DOHH2 (cell line): ENCODE data around the gene CRELD2.

Source experiments
- H3F3A ChIP-seq: fragments of 200-600 bp; sonication (generic), shearing (Covaris generic); 2 replicates; pipeline ENCODE4 v1.6.0; 2016; ENCODE audit warnings: antibody characterized with exemption, mild to moderate bottlenecking; ENCODE audit not compliant: control insufficient read depth, insufficient read depth
- H3K27ac ChIP-seq: fragments of 200-600 bp; sonication (generic); 2 replicates; pipeline ENCODE4 v1.5.1; 2014; ENCODE audit warnings: low read depth, mild to moderate bottlenecking, low read length, moderate library complexity
- H3K27me3 ChIP-seq: fragments of 200-600 bp; sonication (generic); 2 replicates; pipeline ENCODE4 v1.6.1; 2014; ENCODE audit warnings: mild to moderate bottlenecking, low read length, mixed read lengths; ENCODE audit not compliant: control insufficient read depth
- H3K36me3 ChIP-seq: fragments of 200-600 bp; sonication (generic); 2 replicates; pipeline ENCODE4 v1.6.1; 2014; ENCODE audit warnings: mild to moderate bottlenecking, low read length, moderate library complexity, mixed read lengths; ENCODE audit not compliant: control insufficient read depth
- H3K4me1 ChIP-seq: fragments of 200-600 bp; sonication (generic); 2 replicates; pipeline ENCODE4 v1.6.1; 2014; ENCODE audit warnings: mild to moderate bottlenecking, low read length, mixed read lengths; ENCODE audit not compliant: control insufficient read depth
- H3K4me2 ChIP-seq: fragments of 200-600 bp; sonication (generic); 2 replicates; pipeline ENCODE4 v1.6.0; 2014; ENCODE audit warnings: mild to moderate bottlenecking, low read length, moderate library complexity
- H3K4me3 ChIP-seq: fragments of 200-600 bp; sonication (generic); 2 replicates; pipeline ENCODE4 v1.5.1; 2014; ENCODE audit warnings: mild to moderate bottlenecking, low read length, mixed read lengths
- H3K79me2 ChIP-seq: fragments of 200-600 bp; sonication (generic); 2 replicates; pipeline ENCODE4 v1.6.1; 2014; ENCODE audit warnings: mild to moderate bottlenecking, low read length, mixed read lengths; ENCODE audit not compliant: control insufficient read depth
- H3K9me2 ChIP-seq: fragments of 200-600 bp; sonication (generic); replicated peaks from 2 replicates; pipeline ENCODE4 v1.6.1; 2014; ENCODE audit warnings: mild to moderate bottlenecking, low read length, mixed read lengths; ENCODE audit not compliant: control insufficient read depth
- H3K9me3 ChIP-seq: fragments of 200-600 bp; sonication (generic); 2 replicates; pipeline ENCODE4 v1.6.1; 2014; ENCODE audit warnings: antibody characterized with exemption, low read length, mixed read lengths; ENCODE audit not compliant: control insufficient read depth, insufficient read depth
- H4K20me1 ChIP-seq: fragments of 200-600 bp; sonication (generic); 2 replicates; pipeline ENCODE4 v1.6.0; 2014; ENCODE audit warnings: low read depth, mild to moderate bottlenecking, antibody characterized with exemption, low read length, moderate library complexity; ENCODE audit not compliant: control insufficient read depth, insufficient read depth
- CTCF ChIP-seq: fragments of 200-600 bp; sonication (generic); IDR thresholded peaks from one replicate; pipeline ENCODE4 v1.5.1; 2014; ENCODE audit warnings: antibody characterized with exemption, mild to moderate bottlenecking, low read depth, low read length; ENCODE audit not compliant: poor library complexity, severe bottlenecking
- EZH2phosphoT487 ChIP-seq: fragments of 200-600 bp; sonication (generic); IDR thresholded peaks from 2 replicates; pipeline ENCODE4 v1.6.1; 2017; ENCODE audit warnings: borderline replicate concordance, mild to moderate bottlenecking, antibody characterized with exemption, low read length, moderate library complexity, mixed read lengths

The CRELD2 gene

GRCh38 chr22:49957826-49958365 lies 39.5 kb downstream of the CRELD2 start:
- H3K4me1 ChIP-seq, result peaks cover 20% of the 10 kb centered on the region
- TF ChIP-seq CTCF, result no peak
- no peak for TF ChIP-seq EZH2phosphoT487

GRCh38 chr22:49958366-49958921 lies 40.0 kb downstream of the CRELD2 start:
- Histone ChIP-seq H3K9me3 (no peaks in the 10 kb centered on the region), H3F3A (peaks cover 6% of the 10 kb centered on the region), H3K4me1 (peaks cover 26% of the 10 kb centered on the region), H3K27me3 (no peaks in the 10 kb centered on the region), H3K27ac (no peak overlapping the region), H3K4me3 (no peak overlapping the region), H4K20me1 (peaks cover 18% of the 10 kb centered on the region), H3K9me2 (no peaks in the 10 kb centered on the region), H3K36me3 (peaks cover 25% of the 10 kb centered on the region), H3K4me2 (no peak overlapping the region), H3K79me2 (peaks cover 33% of the 10 kb centered on the region)
- no peak for TF ChIP-seq CTCF
- no peak for TF ChIP-seq EZH2phosphoT487

More at GRCh38 chr22:49957826-49958365, 39.5 kb downstream of the CRELD2 start:
- Histone ChIP-seq H3K79me2 (peaks cover 27% of the 10 kb centered on the region), H3K27ac (no peak overlapping the region), H3K9me3 (no peaks in the 10 kb centered on the region), H3K4me2 (no peak overlapping the region), H3K36me3 (peaks cover 20% of the 10 kb centered on the region), H4K20me1 (peaks cover 13% of the 10 kb centered on the region), H3F3A (peaks cover under 1% of the 10 kb centered on the region; the same call in 1 of the 2 replicates), H3K4me3 (no peak overlapping the region), H3K9me2 (no peaks in the 10 kb centered on the region), H3K27me3 (no peaks in the 10 kb centered on the region)

- Histone ChIP-seq H3K79me2 (peaks cover 40% of the 10 kb centered on the region), H3K27ac (peak overlapping the region; percentile 67), H3K4me3 (peak overlapping the region; percentile 84), H3K4me2 (peak overlapping the region; percentile 100), H3K9me3 (no peaks in the 10 kb centered on the region), H3K4me1 (peaks cover 33% of the 10 kb centered on the region), H3F3A (peaks cover 12% of the 10 kb centered on the region), H4K20me1 (peaks cover 21% of the 10 kb centered on the region), H3K27me3 (no peaks in the 10 kb centered on the region), H3K36me3 (peaks cover 32% of the 10 kb centered on the region), H3K9me2 (no peaks in the 10 kb centered on the region)
- TF ChIP-seq EZH2phosphoT487 (no peak), CTCF (no peak)
Observed at GRCh38 chr22:49958931-49959781, 40.7 kb downstream of the CRELD2 start.
